Measurements from ENCODE around the gene DMRT3.

DMRT3 gene, protein sequence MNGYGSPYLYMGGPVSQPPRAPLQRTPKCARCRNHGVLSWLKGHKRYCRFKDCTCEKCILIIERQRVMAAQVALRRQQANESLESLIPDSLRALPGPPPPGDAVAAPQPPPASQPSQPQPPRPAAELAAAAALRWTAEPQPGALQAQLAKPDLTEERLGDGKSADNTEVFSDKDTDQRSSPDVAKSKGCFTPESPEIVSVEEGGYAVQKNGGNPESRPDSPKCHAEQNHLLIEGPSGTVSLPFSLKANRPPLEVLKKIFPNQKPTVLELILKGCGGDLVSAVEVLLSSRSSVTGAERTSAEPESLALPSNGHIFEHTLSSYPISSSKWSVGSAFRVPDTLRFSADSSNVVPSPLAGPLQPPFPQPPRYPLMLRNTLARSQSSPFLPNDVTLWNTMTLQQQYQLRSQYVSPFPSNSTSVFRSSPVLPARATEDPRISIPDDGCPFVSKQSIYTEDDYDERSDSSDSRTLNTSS

DNA sequence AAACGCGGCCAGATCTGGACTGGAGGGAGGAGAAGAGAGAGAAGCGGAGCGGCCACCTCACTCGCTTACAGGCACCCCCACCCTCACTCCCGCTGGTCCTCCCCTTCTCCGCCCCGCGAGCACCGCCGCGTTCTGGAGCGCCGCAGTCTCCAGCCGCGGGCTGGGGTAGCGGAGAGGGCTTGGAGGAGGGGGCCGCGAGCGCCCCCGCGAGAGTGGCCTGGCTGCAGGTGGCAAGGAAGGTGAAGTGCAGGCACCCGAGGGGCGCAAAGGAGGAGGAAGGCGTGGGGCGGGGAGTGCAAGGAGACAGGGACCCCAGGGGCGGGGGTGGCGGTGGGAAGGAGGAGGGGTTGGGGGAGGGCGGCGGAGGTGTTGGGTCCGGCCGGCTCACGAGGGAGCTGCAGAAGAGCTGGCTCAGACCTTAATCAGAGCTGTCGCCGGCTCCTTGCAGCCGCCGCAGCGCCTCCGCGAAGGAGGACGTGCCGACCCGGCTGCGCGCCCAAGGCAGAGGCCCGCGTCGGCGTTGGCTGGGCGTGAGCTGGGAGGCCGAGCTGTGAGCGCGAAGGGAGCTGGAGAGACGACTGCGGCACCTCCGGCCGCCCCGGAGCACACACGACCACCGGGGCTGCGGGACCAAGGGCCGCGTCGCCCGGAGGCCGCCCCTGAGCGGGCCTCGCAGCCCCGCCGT lies at the start of gene DMRT3:
DMRT3 (plus strand) TSS at position 398 of the 685 bp plus-strand sequence. CDS start 347 bp downstream, outside the sequence.
- H3K9ac ChIP-seq (ENCODE audit: low read depth, low read length), result no peak within 1 kb of the TSS
- H3K27ac ChIP-seq (ENCODE audit: low read length), result no peak within 1 kb of the TSS
- no peaks in the 10 kb centered on the region; the same call in 1 of the 2 replicates for H3K4me1 ChIP-seq (ENCODE audit: insufficient read depth, low read length)
- no peaks in the 10 kb centered on the region for H3K36me3 ChIP-seq (ENCODE audit: insufficient read depth, low read depth, low read length)
- peaks cover 100% of the 10 kb centered on the region for H3K27me3 ChIP-seq (ENCODE audit: insufficient read depth, low read length)
- H3K9me3 ChIP-seq (ENCODE audit: insufficient read depth, low read depth, low read length), result no peaks in the 10 kb centered on the region; the same call in 1 of the 2 replicates
- peak within 1 kb of the TSS; percentile 60 for H3K4me3 ChIP-seq (ENCODE audit: low read length)

DNA sequence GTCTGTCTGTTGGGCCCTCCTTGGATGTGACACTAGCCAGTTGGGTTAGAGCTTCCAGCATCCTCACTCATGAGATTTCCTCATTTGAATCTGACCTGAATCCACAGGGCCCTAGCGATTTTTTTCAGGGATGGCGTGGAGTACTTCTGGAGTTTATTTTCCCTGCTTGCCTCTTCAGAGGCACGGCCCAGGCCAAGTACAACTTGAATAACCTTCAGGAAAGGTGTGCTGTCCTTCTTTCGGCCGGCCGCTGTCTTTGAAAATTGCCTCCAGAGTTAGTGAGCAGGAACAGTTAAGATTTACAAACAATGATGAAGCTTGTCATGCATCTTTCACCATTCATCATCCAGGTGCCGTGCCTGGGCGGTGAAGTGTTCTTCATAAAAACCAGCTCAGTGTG lies 49.5 kb upstream of the DMRT3 start:
- H3K4me3 ChIP-seq (ENCODE audit: low read length), result no peak overlapping the region
- H3K27ac ChIP-seq (ENCODE audit: low read length), result no peak overlapping the region
- H3K36me3 ChIP-seq (ENCODE audit: insufficient read depth, low read depth, low read length), result no peaks in the 10 kb centered on the region
- H3K9me3 ChIP-seq (ENCODE audit: insufficient read depth, low read depth, low read length), result no peaks in the 10 kb centered on the region
- no peaks in the 10 kb centered on the region for H3K27me3 ChIP-seq (ENCODE audit: insufficient read depth, low read length)
- H3K4me1 ChIP-seq (ENCODE audit: insufficient read depth, low read length), result no peaks in the 10 kb centered on the region
- H3K9ac ChIP-seq (ENCODE audit: low read depth, low read length), result no peak overlapping the region

DNA sequence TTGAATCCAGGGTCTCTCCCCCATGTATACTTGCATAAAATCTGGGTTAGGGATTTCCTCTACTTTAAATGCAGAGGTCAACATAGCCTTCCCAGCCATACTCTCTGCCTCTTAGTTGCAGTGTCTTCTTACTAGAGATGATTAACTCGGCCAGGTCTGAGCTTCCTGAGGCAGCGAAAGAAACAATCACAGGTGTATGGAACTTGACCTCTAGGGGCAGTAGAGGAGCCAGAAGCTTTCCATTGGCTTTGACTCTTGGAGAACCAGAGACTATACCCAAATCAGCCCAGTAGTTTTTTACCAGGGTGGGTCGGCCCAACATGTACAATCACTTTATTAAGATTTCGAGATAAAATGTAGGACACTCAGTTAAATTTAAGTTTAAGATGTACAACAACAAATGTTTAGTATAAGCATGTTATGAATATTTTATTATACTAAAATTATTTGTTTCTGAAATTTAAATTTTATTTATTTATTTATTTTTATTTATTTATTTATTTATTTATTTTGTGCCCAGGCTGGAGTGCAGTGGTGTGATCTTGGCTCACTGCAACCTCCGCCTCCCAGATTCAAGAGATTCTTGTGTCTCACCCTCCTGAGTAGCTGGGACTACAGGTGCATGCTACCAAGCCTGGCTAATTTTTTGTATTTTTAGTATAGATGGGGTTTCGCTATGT lies 48.0 kb upstream of the DMRT3 start:
- no peaks in the 10 kb centered on the region for H3K9me3 ChIP-seq (ENCODE audit: insufficient read depth, low read depth, low read length)
- no peak overlapping the region for H3K9ac ChIP-seq (ENCODE audit: low read depth, low read length)
- no peaks in the 10 kb centered on the region for H3K27me3 ChIP-seq (ENCODE audit: insufficient read depth, low read length)
- H3K27ac ChIP-seq (ENCODE audit: low read length), result no peak overlapping the region
- H3K36me3 ChIP-seq (ENCODE audit: insufficient read depth, low read depth, low read length), result no peaks in the 10 kb centered on the region
- H3K4me1 ChIP-seq (ENCODE audit: insufficient read depth, low read length), result no peaks in the 10 kb centered on the region
- H3K4me3 ChIP-seq (ENCODE audit: low read length), result no peak overlapping the region

DNA sequence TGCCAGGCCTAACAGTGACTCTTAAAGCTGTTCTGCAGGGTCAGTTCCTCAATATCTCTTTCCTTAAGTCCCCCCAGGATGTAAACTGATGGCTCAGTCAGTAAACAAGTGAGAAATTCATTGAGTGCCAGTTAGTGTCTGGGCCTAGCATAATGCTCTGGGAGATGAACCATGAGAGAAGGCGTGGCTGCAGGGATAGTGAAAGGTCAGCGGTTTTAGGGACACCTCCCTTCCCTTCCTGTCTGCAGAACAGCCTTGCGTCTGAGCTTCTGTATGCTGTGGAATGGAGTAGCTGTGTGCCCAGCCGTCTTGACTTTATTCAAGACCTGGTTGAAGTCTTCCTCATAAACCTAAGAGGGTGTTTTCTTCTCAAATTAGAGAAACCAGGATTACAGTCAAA lies 46.7 kb upstream of the DMRT3 start:
- H3K9ac ChIP-seq (ENCODE audit: low read depth, low read length), result no peak overlapping the region
- no peaks in the 10 kb centered on the region for H3K9me3 ChIP-seq (ENCODE audit: insufficient read depth, low read depth, low read length)
- H3K4me3 ChIP-seq (ENCODE audit: low read length), result no peak overlapping the region
- H3K27me3 ChIP-seq (ENCODE audit: insufficient read depth, low read length), result no peaks in the 10 kb centered on the region
- H3K36me3 ChIP-seq (ENCODE audit: insufficient read depth, low read depth, low read length), result no peaks in the 10 kb centered on the region
- H3K4me1 ChIP-seq (ENCODE audit: insufficient read depth, low read length), result no peaks in the 10 kb centered on the region
- H3K27ac ChIP-seq (ENCODE audit: low read length), result no peak overlapping the region

DNA sequence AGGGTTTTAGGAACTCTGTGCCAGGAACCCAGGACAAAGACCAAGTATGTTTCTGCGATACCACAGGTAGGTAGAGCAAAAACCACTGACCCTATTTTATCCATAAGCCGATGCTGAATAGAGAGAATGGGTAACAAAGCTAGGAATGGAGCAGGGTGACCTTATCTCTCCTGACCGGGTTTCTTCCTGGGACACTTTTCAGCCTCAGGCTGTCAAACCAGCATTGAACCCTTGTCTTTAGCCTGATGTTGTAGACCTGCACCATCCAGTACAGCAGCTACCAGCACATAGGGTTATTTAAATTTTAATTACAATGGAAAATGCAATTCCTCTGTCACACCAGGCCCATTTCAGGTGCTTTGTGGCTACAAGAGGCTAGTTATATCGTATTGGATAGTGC lies 43.1 kb upstream of the DMRT3 start:
- no peaks in the 10 kb centered on the region for H3K36me3 ChIP-seq (ENCODE audit: insufficient read depth, low read depth, low read length)
- H3K27ac ChIP-seq (ENCODE audit: low read length), result no peak overlapping the region
- H3K4me3 ChIP-seq (ENCODE audit: low read length), result no peak overlapping the region
- no peaks in the 10 kb centered on the region for H3K9me3 ChIP-seq (ENCODE audit: insufficient read depth, low read depth, low read length)
- no peaks in the 10 kb centered on the region for H3K4me1 ChIP-seq (ENCODE audit: insufficient read depth, low read length)
- no peaks in the 10 kb centered on the region for H3K27me3 ChIP-seq (ENCODE audit: insufficient read depth, low read length)
- no peak overlapping the region for H3K9ac ChIP-seq (ENCODE audit: low read depth, low read length)

DNA sequence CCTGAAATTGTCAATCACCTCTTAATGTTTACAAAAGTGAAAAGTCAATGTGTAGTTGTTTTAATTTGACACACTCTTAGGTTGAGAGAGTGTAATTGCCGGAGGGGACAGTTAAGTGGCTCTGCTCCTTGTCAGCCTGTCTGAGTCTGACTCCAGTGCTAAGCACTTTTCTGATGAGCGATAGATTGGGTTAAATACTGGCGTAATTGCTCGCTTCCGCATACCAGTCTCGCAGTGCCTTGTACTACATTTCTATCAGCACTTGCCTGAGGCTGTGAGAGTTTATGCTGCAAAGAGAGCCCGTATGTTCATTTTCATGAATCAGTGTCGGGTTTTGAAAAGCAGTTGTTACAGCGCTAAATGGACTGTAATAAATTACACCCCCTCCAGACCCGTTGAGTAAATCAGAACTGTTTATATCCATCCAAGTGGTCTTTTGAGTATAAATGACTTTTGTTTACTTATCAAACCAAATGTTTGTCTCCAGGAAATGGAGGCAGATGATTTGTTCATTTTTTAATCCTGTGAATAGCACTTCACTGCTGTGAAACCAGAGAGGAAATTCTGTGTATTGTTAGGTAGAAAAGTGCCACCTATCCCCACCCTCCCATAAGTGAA lies 41.0 kb upstream of the DMRT3 start:
- Histone ChIP-seq H3K27ac (ENCODE audit: low read length) (no peak overlapping the region), H3K4me1 (ENCODE audit: insufficient read depth, low read length) (no peaks in the 10 kb centered on the region), H3K27me3 (ENCODE audit: insufficient read depth, low read length) (no peaks in the 10 kb centered on the region), H3K9ac (ENCODE audit: low read depth, low read length) (no peak overlapping the region), H3K36me3 (ENCODE audit: insufficient read depth, low read depth, low read length) (no peaks in the 10 kb centered on the region), H3K9me3 (ENCODE audit: insufficient read depth, low read depth, low read length) (peaks cover 16% of the 10 kb centered on the region; the same call in 1 of the 2 replicates), H3K4me3 (ENCODE audit: low read length) (no peak overlapping the region)

DNA sequence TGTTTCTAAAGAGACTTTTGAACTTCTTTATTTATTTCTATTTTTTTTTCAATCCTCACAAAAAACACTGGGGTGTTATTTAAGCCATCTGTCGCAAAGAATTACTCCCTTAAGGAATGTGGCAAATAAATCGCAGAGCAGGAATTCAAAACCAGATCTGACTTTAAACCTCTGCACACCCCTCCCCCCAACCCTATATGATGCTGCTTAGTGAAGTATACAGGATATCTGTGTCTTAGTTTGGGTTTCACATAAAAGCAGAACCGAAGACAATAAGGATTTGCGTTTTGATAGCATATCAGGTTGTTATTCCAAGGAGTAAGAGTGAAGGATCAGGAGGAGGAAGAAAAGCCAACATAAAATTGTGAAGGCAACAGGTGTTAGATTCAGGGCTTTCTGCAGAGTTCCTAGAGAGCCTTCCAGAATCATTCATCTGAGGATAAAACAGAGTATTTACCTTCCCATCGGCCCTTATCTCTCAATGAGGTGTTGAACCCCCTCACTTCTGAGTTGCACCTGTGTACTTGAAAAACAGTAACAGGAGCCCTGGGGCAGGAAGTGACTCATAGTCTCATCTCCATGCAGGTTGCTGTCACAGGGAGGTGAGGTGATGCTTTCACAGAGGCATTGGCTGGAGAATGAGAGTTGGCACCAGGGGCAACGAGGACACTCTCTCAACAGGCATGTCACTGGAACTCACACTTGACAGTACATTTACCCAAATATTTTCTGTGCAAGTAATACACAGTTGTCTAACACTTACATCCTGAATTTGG lies 33.5 kb upstream of the DMRT3 start:
- no peak overlapping the region for H3K9ac ChIP-seq (ENCODE audit: low read depth, low read length)
- no peaks in the 10 kb centered on the region for H3K36me3 ChIP-seq (ENCODE audit: insufficient read depth, low read depth, low read length)
- H3K4me3 ChIP-seq (ENCODE audit: low read length), result no peak overlapping the region
- peaks cover 16% of the 10 kb centered on the region; the same call in 1 of the 2 replicates for H3K9me3 ChIP-seq (ENCODE audit: insufficient read depth, low read depth, low read length)
- H3K4me1 ChIP-seq (ENCODE audit: insufficient read depth, low read length), result peaks cover 9% of the 10 kb centered on the region
- no peaks in the 10 kb centered on the region for H3K27me3 ChIP-seq (ENCODE audit: insufficient read depth, low read length)
- H3K27ac ChIP-seq (ENCODE audit: low read length), result no peak overlapping the region

DNA sequence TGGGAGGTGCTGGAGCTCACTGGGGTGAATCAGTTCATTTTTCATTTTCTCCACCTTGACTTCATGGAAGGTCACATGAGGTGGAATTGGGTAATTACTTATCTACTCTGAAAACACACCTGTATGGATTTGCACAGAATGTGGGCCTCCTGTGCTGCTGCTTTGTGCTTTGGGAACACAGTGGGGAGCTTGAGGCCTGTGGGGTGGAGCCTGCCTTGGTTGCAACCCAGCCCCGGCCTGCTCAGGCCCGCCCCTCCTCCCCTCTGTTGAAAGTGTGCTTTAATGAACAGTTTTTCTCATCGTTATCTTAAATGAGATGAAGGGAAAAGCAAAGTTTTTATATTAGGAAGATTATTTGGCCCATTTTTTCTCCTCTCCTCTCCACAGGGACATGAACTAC lies 28.5 kb upstream of the DMRT3 start:
- no peaks in the 10 kb centered on the region for H3K27me3 ChIP-seq (ENCODE audit: insufficient read depth, low read length)
- peaks cover 5% of the 10 kb centered on the region for H3K4me1 ChIP-seq (ENCODE audit: insufficient read depth, low read length)
- H3K9me3 ChIP-seq (ENCODE audit: insufficient read depth, low read depth, low read length), result no peaks in the 10 kb centered on the region
- H3K27ac ChIP-seq (ENCODE audit: low read length), result no peak overlapping the region
- no peak overlapping the region for H3K4me3 ChIP-seq (ENCODE audit: low read length)
- no peaks in the 10 kb centered on the region for H3K36me3 ChIP-seq (ENCODE audit: insufficient read depth, low read depth, low read length)
- H3K9ac ChIP-seq (ENCODE audit: low read depth, low read length), result no peak overlapping the region

DNA sequence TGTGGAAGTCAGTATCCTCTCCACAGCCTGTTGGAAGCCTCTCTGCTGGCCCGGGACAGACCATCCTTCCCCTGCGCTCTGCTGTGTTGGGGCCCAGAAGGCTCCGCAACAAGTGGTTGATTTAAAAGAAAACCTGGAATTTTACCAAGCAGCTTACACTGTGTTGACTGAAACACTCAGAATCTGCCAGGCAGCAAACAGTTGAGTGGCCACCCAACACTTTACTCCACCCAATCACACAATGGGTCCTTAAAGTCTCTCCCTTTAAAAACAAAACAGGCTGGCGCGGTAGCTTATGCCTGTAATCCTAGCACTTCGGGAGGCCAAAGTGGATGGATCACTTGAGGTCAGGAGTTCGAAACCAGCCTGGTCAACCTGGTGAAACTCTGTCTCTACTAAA lies 28.0 kb upstream of the DMRT3 start:
- H3K4me3 ChIP-seq (ENCODE audit: low read length), result no peak overlapping the region
- no peaks in the 10 kb centered on the region for H3K9me3 ChIP-seq (ENCODE audit: insufficient read depth, low read depth, low read length)
- no peaks in the 10 kb centered on the region; the same call in 1 of the 2 replicates for H3K4me1 ChIP-seq (ENCODE audit: insufficient read depth, low read length)
- no peak overlapping the region for H3K9ac ChIP-seq (ENCODE audit: low read depth, low read length)
- H3K27me3 ChIP-seq (ENCODE audit: insufficient read depth, low read length), result no peaks in the 10 kb centered on the region
- no peak overlapping the region for H3K27ac ChIP-seq (ENCODE audit: low read length)
- no peaks in the 10 kb centered on the region for H3K36me3 ChIP-seq (ENCODE audit: insufficient read depth, low read depth, low read length)

DNA sequence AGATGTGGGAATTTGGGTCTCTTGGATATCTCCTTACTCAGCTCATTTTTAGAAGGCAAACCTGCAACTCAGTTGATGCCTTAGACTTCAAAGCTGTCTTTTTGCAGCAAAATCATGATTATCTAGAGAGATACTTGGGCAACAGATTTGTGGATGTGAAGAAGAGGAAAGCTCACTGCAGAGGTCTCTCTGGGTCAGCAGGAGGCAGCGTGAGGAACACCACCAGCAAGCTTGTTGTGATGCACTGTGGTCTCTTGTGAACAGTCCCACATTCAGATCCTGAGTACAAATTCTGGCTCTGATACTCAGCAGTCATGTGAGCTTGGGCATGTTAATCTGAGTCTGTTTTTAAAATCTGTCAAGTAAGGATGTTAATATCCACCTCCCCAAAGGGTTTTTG lies 26.3 kb upstream of the DMRT3 start:
- H3K27me3 ChIP-seq (ENCODE audit: insufficient read depth, low read length), result no peaks in the 10 kb centered on the region; the same call in 1 of the 2 replicates

DNA sequence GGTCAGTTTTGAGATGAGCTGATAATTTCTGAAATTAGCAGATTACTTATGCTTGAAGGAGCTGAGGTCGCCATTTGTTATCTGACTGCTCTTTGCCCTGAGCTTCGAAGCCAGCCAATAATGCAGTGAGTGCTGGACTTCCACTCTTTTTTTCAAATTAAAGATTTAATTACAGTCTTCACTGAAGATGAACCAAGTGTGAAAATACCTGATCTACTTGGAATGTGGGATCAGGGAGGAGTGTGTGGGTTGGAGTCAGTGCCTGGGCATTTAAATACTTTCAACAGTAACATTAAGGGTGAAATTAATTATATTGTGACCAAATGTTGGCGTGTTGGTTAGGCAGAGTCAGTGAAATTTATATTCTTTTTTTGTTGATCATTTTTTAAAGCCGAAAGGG lies 23.9 kb upstream of the DMRT3 start:
- H3K9me3 ChIP-seq (ENCODE audit: insufficient read depth, low read depth, low read length), result no peaks in the 10 kb centered on the region
- H3K4me1 ChIP-seq (ENCODE audit: insufficient read depth, low read length), result no peaks in the 10 kb centered on the region; the same call in 1 of the 2 replicates
- no peak overlapping the region for H3K9ac ChIP-seq (ENCODE audit: low read depth, low read length)
- H3K36me3 ChIP-seq (ENCODE audit: insufficient read depth, low read depth, low read length), result no peaks in the 10 kb centered on the region
- H3K27ac ChIP-seq (ENCODE audit: low read length), result no peak overlapping the region
- no peaks in the 10 kb centered on the region; the same call in 1 of the 2 replicates for H3K27me3 ChIP-seq (ENCODE audit: insufficient read depth, low read length)
- no peak overlapping the region for H3K4me3 ChIP-seq (ENCODE audit: low read length)

More for the DNA sequence above, 26.3 kb upstream of the DMRT3 start:
- no peaks in the 10 kb centered on the region for H3K9me3 ChIP-seq (ENCODE audit: insufficient read depth, low read depth, low read length)
- no peaks in the 10 kb centered on the region; the same call in 1 of the 2 replicates for H3K4me1 ChIP-seq (ENCODE audit: insufficient read depth, low read length)
- H3K27ac ChIP-seq (ENCODE audit: low read length), result no peak overlapping the region
- no peaks in the 10 kb centered on the region for H3K36me3 ChIP-seq (ENCODE audit: insufficient read depth, low read depth, low read length)
- no peak overlapping the region for H3K9ac ChIP-seq (ENCODE audit: low read depth, low read length)
- H3K4me3 ChIP-seq (ENCODE audit: low read length), result no peak overlapping the region
